Vagina (tissue), 2 donors: ENCODE results near the gene GSTK1.

Experiments
- CTCF ChIP-seq, 3 experiments: fragments of 450-650 bp in 2 of 3; fragments of 200-600 bp in 1 of 3; sonication (generic) in 1 of 3; IDR thresholded peaks; one replicate each; pipeline ENCODE4 v1.5.1; 2017 to 2019; ENCODE audit warnings: antibody characterized with exemption in 3 of 3, mild to moderate bottlenecking in 2 of 3, moderate library complexity in 2 of 3
- POLR2AphosphoS5 ChIP-seq, 2 donors: sonication (generic); formaldehyde crosslinking; IDR thresholded peaks; one replicate each; pipeline ENCODE4 v1.9.0; 2017; ENCODE audit warnings: antibody characterized with exemption in 2 of 2, mild to moderate bottlenecking in 2 of 2, low read depth in 1 of 2; ENCODE audit not compliant: insufficient read depth in 1 of 2

GRCh38 chr7:143269251-143269650 lies 6.0 kb downstream of the GSTK1 start:
- no peak for TF ChIP-seq CTCF (IDR thresholded peaks at IDR 0.05)
- TF ChIP-seq POLR2AphosphoS5 (IDR thresholded peaks at IDR 0.05; ENCODE audit: insufficient read depth in 1 of 2, low read depth in 1 of 2), result no peak
